Transverse colon (tissue), 3 donors: ENCODE data around the gene PLEKHA6.

Experiments
- CTCF ChIP-seq, 5 experiments: fragments of 200-600 bp in 3 of 5; fragments of 450-650 bp in 2 of 5; sonication (generic) in 3 of 5; IDR thresholded peaks; 1 replicate in 2 of 5; 2 replicates in 3 of 5; pipeline ENCODE4 v1.5.1; 2016 to 2017; ENCODE audit warnings: antibody characterized with exemption in 5 of 5, inconsistent platforms in 3 of 5, mild to moderate bottlenecking in 2 of 5, moderate library complexity in 1 of 5
- EP300 ChIP-seq: sonication (generic); formaldehyde crosslinking; IDR thresholded peaks from one replicate; pipeline ENCODE4 v1.6.1; 2017; ENCODE audit warnings: antibody characterized with exemption, low read depth
- POLR2A ChIP-seq: fragments of 450-650 bp; IDR thresholded peaks from one replicate; pipeline ENCODE4 v1.6.1; 2016; ENCODE audit warnings: antibody characterized with exemption, mild to moderate bottlenecking, moderate library complexity

- TF ChIP-seq CTCF (IDR thresholded peaks at IDR 0.05), result no peak
- no peak for TF ChIP-seq EP300
- no peak for TF ChIP-seq POLR2A
Measured at GRCh38 chr1:204199579-204199978, 160.2 kb downstream of the PLEKHA6 start.
